CD8-positive, alpha-beta memory T cell (primary cell): Measurements from ENCODE around the gene TFDP1. TPM values are rescaled to one million over a fixed set of nuclear protein-coding genes. Genes with fewer than 3 reads are reported as not detected.

ENCODE experiments used
- CTCF ChIA-PET: fragments of 350-600 bp; sonication (Branson Sonifier 250); formaldehyde crosslinking; loops from one replicate; lab custom pipeline; 2021; ENCODE audit warnings: antibody characterized with exemption; lab: Charles Lee
- POLR2A ChIA-PET: fragments of 350-600 bp; sonication (Branson Sonifier 250); formaldehyde crosslinking; loops from one replicate; lab custom pipeline; 2021; ENCODE audit warnings: antibody characterized with exemption; lab: Charles Lee
- DNase-seq, 5 donors: peaks; one replicate each; pipeline versions ENCODE4 v3.0.0 to v3.0.0-alpha.2; 2020 to 2022; ENCODE audit warnings: mixed read lengths in 1 of 5
- H3K27ac ChIP-seq: one replicate; pipeline ENCODE4 v1.7.0; 2013; ENCODE audit warnings: low read depth, mild to moderate bottlenecking, low read length, moderate library complexity
- H3K27me3 ChIP-seq: 2 replicates; pipeline ENCODE4 v1.7.0; 2013; ENCODE audit warnings: low read length, mild to moderate bottlenecking; ENCODE audit not compliant: insufficient read depth, poor library complexity, severe bottlenecking
- H3K36me3 ChIP-seq: 2 replicates; pipeline ENCODE4 v1.7.0; 2013; ENCODE audit warnings: mild to moderate bottlenecking, low read length, moderate library complexity; ENCODE audit not compliant: insufficient read depth
- H3K4me1 ChIP-seq: 2 replicates; pipeline ENCODE4 v1.7.0; 2013; ENCODE audit warnings: mild to moderate bottlenecking, low read length, moderate library complexity; ENCODE audit not compliant: insufficient read depth
- H3K4me3 ChIP-seq: 2 replicates; pipeline ENCODE4 v1.7.0; 2013; ENCODE audit warnings: mild to moderate bottlenecking, low read length
- H3K9me3 ChIP-seq: 2 replicates; pipeline ENCODE4 v1.7.0; 2013; ENCODE audit warnings: mild to moderate bottlenecking, low read length
- H3K27ac Mint-ChIP-seq, 8 donors: one replicate each; pipeline ENCODE4 v1.8.0; 2020 to 2021; ENCODE audit warnings: mixed read lengths in 8 of 8, mild to moderate bottlenecking in 6 of 8, inconsistent platforms in 3 of 8, moderate library complexity in 3 of 8
- H3K27me3 Mint-ChIP-seq, 2 donors: one replicate each; pipeline ENCODE4 v1.8.0; 2020 to 2021; ENCODE audit warnings: mixed read lengths in 2 of 2, mild to moderate bottlenecking in 1 of 2, moderate library complexity in 1 of 2
- H3K36me3 Mint-ChIP-seq, 3 donors: one replicate each; pipeline ENCODE4 v1.8.0; 2020 to 2021; ENCODE audit warnings: mixed read lengths in 3 of 3, inconsistent platforms in 1 of 3, mild to moderate bottlenecking in 1 of 3
- H3K4me1 Mint-ChIP-seq, 3 donors: one replicate each; pipeline ENCODE4 v1.8.0; 2020 to 2021; ENCODE audit warnings: mixed read lengths in 3 of 3, inconsistent platforms in 1 of 3, mild to moderate bottlenecking in 1 of 3
- H3K4me3 Mint-ChIP-seq, 7 donors: one replicate each; pipeline ENCODE4 v1.8.0; 2020 to 2021; ENCODE audit warnings: mixed read lengths in 7 of 7, mild to moderate bottlenecking in 6 of 7, moderate library complexity in 4 of 7, inconsistent platforms in 2 of 7
- H3K9me3 Mint-ChIP-seq, 5 donors: one replicate each; pipeline ENCODE4 v1.8.0; 2020 to 2022; ENCODE audit warnings: mixed read lengths in 5 of 5, mild to moderate bottlenecking in 3 of 5, moderate library complexity in 2 of 5, inconsistent platforms in 1 of 5
- polyA plus RNA-seq: library from polyadenylated mRNA; unstranded; fragments of 300-500 nt; fragmentation: Illumina TruSeq; gene quantifications from one replicate; pipeline ENCODE4 v1.2.3, GENCODE V29; 2021
- total RNA-seq, 2 experiments: library from RNA; stranded (reverse); gene quantifications; one replicate each; pipeline ENCODE4 v1.2.3, GENCODE V29; 2021

TFDP1 gene
- total and polyA plus RNA-seq, 3 experiments from 2014 or later = 59.6 to 184 (median 176) TPM

GRCh38 chr13:113668491-113668971 lies 84.0 kb downstream of the TFDP1 start:
- Mint-ChIP-seq H3K4me3 (no peak overlapping the region), H3K4me1 (peaks cover 0 to 6% (median 0%) of the 10 kb centered on the region in 3 donors), H3K27ac (no peak overlapping the region), H3K9me3 (no peaks in the 10 kb centered on the region), H3K36me3 (no peaks in the 10 kb centered on the region), H3K27me3 (peaks cover 4 to 12% of the 10 kb centered on the region in 2 donors)
- ChIA-PET CTCF (no interaction called here), POLR2A (no interaction called here)
- H3K9me3 ChIP-seq = no peaks in the 10 kb centered on the region
- no peak overlapping the region for H3K4me3 ChIP-seq
- H3K27me3 ChIP-seq = no peaks in the 10 kb centered on the region
- H3K4me1 ChIP-seq = no peaks in the 10 kb centered on the region
- H3K36me3 ChIP-seq = no peaks in the 10 kb centered on the region
- no peak overlapping the region for H3K27ac ChIP-seq
- peak in 1 of 5 donors; percentile 27 for DNase-seq

- Histone ChIP-seq H3K36me3 (no peaks in the 10 kb centered on the region), H3K27ac (no peak overlapping the region), H3K4me3 (no peak overlapping the region), H3K4me1 (no peaks in the 10 kb centered on the region), H3K27me3 (no peaks in the 10 kb centered on the region), H3K9me3 (no peaks in the 10 kb centered on the region)
- Mint-ChIP-seq H3K4me1 (peaks cover 0 to 6% (median 0%) of the 10 kb centered on the region in 3 donors), H3K9me3 (no peaks in the 10 kb centered on the region), H3K27ac (peak overlapping the region in 1 of 8 donors; percentile 61), H3K36me3 (no peaks in the 10 kb centered on the region), H3K27me3 (peaks cover 4 to 12% of the 10 kb centered on the region in 2 donors), H3K4me3 (no peak overlapping the region)
- ChIA-PET CTCF (no interaction called here), POLR2A (no interaction called here)
- peak in 1 of 5 donors; percentile 18 for DNase-seq
These were observed 84.7 kb downstream of the TFDP1 start for GRCh38 chr13:113669231-113669754.

GRCh38 chr13:113669755-113670341 lies 85.3 kb downstream of the TFDP1 start:
- Histone ChIP-seq H3K9me3 (no peaks in the 10 kb centered on the region), H3K27me3 (no peaks in the 10 kb centered on the region), H3K4me1 (no peaks in the 10 kb centered on the region), H3K36me3 (no peaks in the 10 kb centered on the region), H3K27ac (no peak overlapping the region), H3K4me3 (no peak overlapping the region)
- ChIA-PET CTCF (no interaction called here), POLR2A (no interaction called here)
- peak in 1 of 5 donors; percentile 26 for DNase-seq
- Mint-ChIP-seq H3K27ac (no peak overlapping the region), H3K27me3 (peaks cover 4 to 12% of the 10 kb centered on the region in 2 donors), H3K4me1 (peaks cover 0 to 6% (median 0%) of the 10 kb centered on the region in 3 donors), H3K4me3 (no peak overlapping the region), H3K36me3 (no peaks in the 10 kb centered on the region), H3K9me3 (no peaks in the 10 kb centered on the region)

GRCh38 chr13:113670541-113670940 lies 86.0 kb downstream of the TFDP1 start:
- no peak overlapping the region for H3K27ac ChIP-seq
- Mint-ChIP-seq H3K27ac (no peak overlapping the region), H3K27me3 (peaks cover 4 to 9% of the 10 kb centered on the region in 2 donors), H3K9me3 (no peaks in the 10 kb centered on the region), H3K4me1 (peaks cover 0 to 6% (median 0%) of the 10 kb centered on the region in 3 donors), H3K36me3 (no peaks in the 10 kb centered on the region), H3K4me3 (no peak overlapping the region)
- H3K9me3 ChIP-seq = no peaks in the 10 kb centered on the region
- no peaks in the 10 kb centered on the region for H3K36me3 ChIP-seq
- no peak overlapping the region for H3K4me3 ChIP-seq
- ChIA-PET POLR2A (no interaction called here), CTCF (no interaction called here)
- no peaks in the 10 kb centered on the region for H3K27me3 ChIP-seq
- H3K4me1 ChIP-seq = no peaks in the 10 kb centered on the region
- peak in 1 of 5 donors; percentile 16 for DNase-seq

GRCh38 chr13:113671066-113672001 lies 86.8 kb downstream of the TFDP1 start:
- peaks cover 0 to 6% (median 0%) of the 10 kb centered on the region in 3 donors for H3K4me1 Mint-ChIP-seq
- no peaks in the 10 kb centered on the region for H3K27me3 ChIP-seq
- no peak overlapping the region for H3K27ac ChIP-seq
- ChIA-PET CTCF (no interaction called here), POLR2A (no interaction called here)
- no peak overlapping the region for H3K27ac Mint-ChIP-seq
- H3K9me3 ChIP-seq = no peaks in the 10 kb centered on the region
- no peaks in the 10 kb centered on the region for H3K4me1 ChIP-seq
- H3K27me3 Mint-ChIP-seq = peaks cover 4 to 9% of the 10 kb centered on the region in 2 donors
- H3K36me3 Mint-ChIP-seq = no peaks in the 10 kb centered on the region
- no peak overlapping the region for H3K4me3 Mint-ChIP-seq
- H3K4me3 ChIP-seq = no peak overlapping the region
- no peaks in the 10 kb centered on the region for H3K36me3 ChIP-seq
- H3K9me3 Mint-ChIP-seq = no peaks in the 10 kb centered on the region
- peak in 1 of 5 donors; percentile 41 for DNase-seq

- Histone ChIP-seq H3K4me3 (no peak overlapping the region), H3K27me3 (no peaks in the 10 kb centered on the region), H3K27ac (no peak overlapping the region), H3K36me3 (no peaks in the 10 kb centered on the region), H3K4me1 (no peaks in the 10 kb centered on the region), H3K9me3 (no peaks in the 10 kb centered on the region)
- no peak for DNase-seq
- Mint-ChIP-seq H3K4me1 (peaks cover 0 to 6% (median 0%) of the 10 kb centered on the region in 3 donors), H3K36me3 (no peaks in the 10 kb centered on the region), H3K9me3 (no peaks in the 10 kb centered on the region), H3K27ac (peak overlapping the region in 3 of 8 donors; percentile 2 to 56 (median 38)), H3K27me3 (peaks cover 4 to 9% of the 10 kb centered on the region in 2 donors), H3K4me3 (peak overlapping the region in 5 of 7 donors; percentile 1 to 87 (median 5))
- ChIA-PET CTCF (no interaction called here), POLR2A (no interaction called here)
These were observed 87.6 kb downstream of the TFDP1 start for GRCh38 chr13:113672002-113672651.
